OCI-LY3 (cell line): ENCODE results near the gene TP53BP1.

ENCODE experiments used
- EZH2phosphoT487 ChIP-seq: fragments of 200-600 bp; shearing (Covaris generic); IDR thresholded peaks from 2 replicates; pipeline ENCODE4 v1.6.1; 2018; ENCODE audit warnings: antibody characterized with exemption, mixed run types, low read depth
- TF ChIP-seq, protein P1 (sequence below): fragments of 200-600, 300-600 bp; sonication (generic); IDR thresholded peaks from 2 replicates; pipeline ENCODE4 v1.5.1; 2014; ENCODE audit warnings: antibody characterized with exemption, low read length, low read depth

DNA sequence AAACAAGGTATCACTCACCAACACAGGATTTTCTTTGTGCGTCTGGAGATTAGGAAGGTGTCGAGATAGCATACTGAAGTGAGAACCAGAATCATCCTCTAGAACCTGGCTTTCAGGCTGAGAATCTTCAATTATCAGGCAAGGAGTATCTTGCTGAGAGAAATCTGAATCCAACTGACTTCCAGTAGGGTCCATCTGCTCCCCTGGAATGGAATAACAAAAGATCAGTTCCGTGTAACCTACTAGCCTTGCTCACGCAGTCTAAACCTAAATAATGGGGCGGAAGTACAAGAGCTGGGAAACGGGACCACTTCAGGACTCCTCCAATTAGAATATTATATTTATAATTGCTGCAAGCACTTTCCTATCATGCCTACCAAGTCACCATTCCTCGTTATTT lies 690 bp downstream of the TP53BP1 start:
- TF ChIP-seq, protein P1, sequence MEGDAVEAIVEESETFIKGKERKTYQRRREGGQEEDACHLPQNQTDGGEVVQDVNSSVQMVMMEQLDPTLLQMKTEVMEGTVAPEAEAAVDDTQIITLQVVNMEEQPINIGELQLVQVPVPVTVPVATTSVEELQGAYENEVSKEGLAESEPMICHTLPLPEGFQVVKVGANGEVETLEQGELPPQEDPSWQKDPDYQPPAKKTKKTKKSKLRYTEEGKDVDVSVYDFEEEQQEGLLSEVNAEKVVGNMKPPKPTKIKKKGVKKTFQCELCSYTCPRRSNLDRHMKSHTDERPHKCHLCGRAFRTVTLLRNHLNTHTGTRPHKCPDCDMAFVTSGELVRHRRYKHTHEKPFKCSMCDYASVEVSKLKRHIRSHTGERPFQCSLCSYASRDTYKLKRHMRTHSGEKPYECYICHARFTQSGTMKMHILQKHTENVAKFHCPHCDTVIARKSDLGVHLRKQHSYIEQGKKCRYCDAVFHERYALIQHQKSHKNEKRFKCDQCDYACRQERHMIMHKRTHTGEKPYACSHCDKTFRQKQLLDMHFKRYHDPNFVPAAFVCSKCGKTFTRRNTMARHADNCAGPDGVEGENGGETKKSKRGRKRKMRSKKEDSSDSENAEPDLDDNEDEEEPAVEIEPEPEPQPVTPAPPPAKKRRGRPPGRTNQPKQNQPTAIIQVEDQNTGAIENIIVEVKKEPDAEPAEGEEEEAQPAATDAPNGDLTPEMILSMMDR, result no peak
- no peak for TF ChIP-seq EZH2phosphoT487
